Esophagus squamous epithelium (tissue), 5 donors: Measurements from ENCODE around the gene UGT1A10. TPM values are rescaled to one million over a fixed set of nuclear protein-coding genes. Genes with fewer than 3 reads are reported as not detected.

Source experiments
- DNase-seq: peaks from one replicate; lab custom pipeline; 2025; lab: John Stamatoyannopoulos, UW
- H3K27ac ChIP-seq, 4 donors: fragments of 200-600 bp; sonication (generic); one replicate each; pipeline ENCODE4 v1.5.1; 2016 to 2019; ENCODE audit warnings: mild to moderate bottlenecking in 1 of 4
- H3K27me3 ChIP-seq, 4 donors: fragments of 200-600 bp; sonication (generic); 1 replicate in 3 of 4; 2 replicates in 1 of 4; pipeline versions ENCODE4 v1.5.1 to v1.6.0; 2017 to 2021; ENCODE audit warnings: antibody characterized with exemption in 1 of 4
- H3K36me3 ChIP-seq, 3 donors: fragments of 200-600 bp; sonication (generic); one replicate each; pipeline ENCODE4 v1.5.1; 2016 to 2019
- H3K4me1 ChIP-seq, 3 donors: fragments of 200-600 bp; sonication (generic); one replicate each; pipeline ENCODE4 v1.5.1; 2017 to 2019
- H3K4me3 ChIP-seq, 4 donors: fragments of 200-600 bp; sonication (generic); 1 replicate in 3 of 4; 2 replicates in 1 of 4; pipeline ENCODE4 v1.5.1; 2016 to 2019; ENCODE audit warnings: mild to moderate bottlenecking in 2 of 4, moderate library complexity in 1 of 4
- H3K9me3 ChIP-seq, 3 donors: fragments of 200-600 bp; sonication (generic); one replicate each; pipeline ENCODE4 v1.5.1; 2016 to 2019
- POLR2A ChIP-seq, 4 donors: fragments of 450-650 bp; IDR thresholded peaks; one replicate each; pipeline ENCODE4 v1.6.1; 2017; ENCODE audit warnings: antibody characterized with exemption in 4 of 4, mild to moderate bottlenecking in 4 of 4, moderate library complexity in 3 of 4
- WGBS, 2 donors: methylation state at CpG; one replicate each; pipeline ENCODE4 v1.1.5; 2018; 5-methylcytosine and 5-hydroxymethylcytosine counted together
- intact Hi-C: fragments of 100-400 bp; cut with DNase I; formaldehyde crosslinking; loops from one replicate; pipeline ENCODE4 v1.15.0; 2022
- total RNA-seq, 4 donors: library from RNA; depleted of rRNA; stranded (reverse); fragments of >200 nt; gene quantifications; one replicate each; pipeline ENCODE4 v1.1.0, GENCODE V29; 2016
- TF ChIP-seq, protein P1 (sequence below), 6 experiments: fragments of 450-650 bp in 4 of 6; fragments of 200-600 bp in 2 of 6; sonication (generic) in 2 of 6; IDR thresholded peaks; one replicate each; pipeline ENCODE4 v1.5.1; 2016 to 2019; ENCODE audit warnings: antibody characterized with exemption in 6 of 6, mild to moderate bottlenecking in 4 of 6, moderate library complexity in 4 of 6
- donor health status: DM: yes; HTN: yes; CAD: no.

The UGT1A10 gene
- total RNA-seq, 4 donors from 2014 or later, result 12.4 to 45.0 (median 23.9) TPM

DNA sequence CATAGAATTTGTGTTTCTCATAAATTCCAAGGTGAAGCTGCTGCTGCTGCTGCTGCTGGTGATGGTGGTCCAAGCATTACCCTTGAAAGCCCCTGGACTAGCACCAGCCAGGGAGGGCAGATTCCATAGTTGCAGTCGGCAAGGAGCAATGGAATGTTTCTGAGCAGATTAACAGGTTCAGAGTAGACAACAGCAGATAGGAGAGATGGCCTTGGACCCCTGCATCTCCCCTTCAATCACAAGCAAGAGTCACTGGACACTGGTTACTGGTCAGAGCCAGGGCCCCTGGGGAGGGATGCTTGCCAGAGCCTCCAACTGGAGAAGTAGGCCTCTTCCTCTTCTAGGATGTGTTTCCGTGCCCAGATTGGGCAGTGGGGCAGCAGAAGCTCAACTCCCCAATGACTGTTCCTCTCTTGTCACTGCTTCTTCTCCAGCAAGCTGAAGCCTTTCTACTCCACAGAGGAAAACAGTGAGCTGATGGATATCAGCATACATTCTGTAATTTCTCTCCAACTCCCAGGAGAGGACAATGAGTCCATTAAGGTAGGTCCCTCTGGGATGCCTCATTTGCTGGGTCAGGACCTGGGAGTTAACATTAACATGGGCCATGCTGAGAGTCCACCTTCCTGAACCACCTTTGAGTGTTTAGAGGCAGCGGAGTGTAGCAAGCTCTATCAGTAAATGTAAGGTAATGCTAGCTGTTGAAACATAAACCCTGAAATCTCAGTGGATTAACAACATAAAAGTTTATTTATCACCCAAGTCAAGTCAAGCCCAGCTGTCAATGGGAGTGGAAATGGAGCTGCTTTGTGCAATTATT, 177.2 kb downstream of the UGT1A10 start:
- Histone ChIP-seq H3K9me3 (no peaks in the 10 kb centered on the region), H3K27me3 (peaks cover 0 to 24% (median 0%) of the 10 kb centered on the region in 4 donors), H3K4me3 (no peak overlapping the region), H3K27ac (no peak overlapping the region), H3K36me3 (no peaks in the 10 kb centered on the region), H3K4me1 (no peaks in the 10 kb centered on the region)
- TF ChIP-seq, protein P1, sequence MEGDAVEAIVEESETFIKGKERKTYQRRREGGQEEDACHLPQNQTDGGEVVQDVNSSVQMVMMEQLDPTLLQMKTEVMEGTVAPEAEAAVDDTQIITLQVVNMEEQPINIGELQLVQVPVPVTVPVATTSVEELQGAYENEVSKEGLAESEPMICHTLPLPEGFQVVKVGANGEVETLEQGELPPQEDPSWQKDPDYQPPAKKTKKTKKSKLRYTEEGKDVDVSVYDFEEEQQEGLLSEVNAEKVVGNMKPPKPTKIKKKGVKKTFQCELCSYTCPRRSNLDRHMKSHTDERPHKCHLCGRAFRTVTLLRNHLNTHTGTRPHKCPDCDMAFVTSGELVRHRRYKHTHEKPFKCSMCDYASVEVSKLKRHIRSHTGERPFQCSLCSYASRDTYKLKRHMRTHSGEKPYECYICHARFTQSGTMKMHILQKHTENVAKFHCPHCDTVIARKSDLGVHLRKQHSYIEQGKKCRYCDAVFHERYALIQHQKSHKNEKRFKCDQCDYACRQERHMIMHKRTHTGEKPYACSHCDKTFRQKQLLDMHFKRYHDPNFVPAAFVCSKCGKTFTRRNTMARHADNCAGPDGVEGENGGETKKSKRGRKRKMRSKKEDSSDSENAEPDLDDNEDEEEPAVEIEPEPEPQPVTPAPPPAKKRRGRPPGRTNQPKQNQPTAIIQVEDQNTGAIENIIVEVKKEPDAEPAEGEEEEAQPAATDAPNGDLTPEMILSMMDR (IDR thresholded peaks at IDR 0.05), result no peak
- TF ChIP-seq POLR2A (IDR thresholded peaks at IDR 0.05), result no peak
- WGBS, 2 donors, result 86 to 93% methylated on average over 2 of the region's 3 CpGs
- intact Hi-C loops, result no loop called here
- no peak for DNase-seq

DNA sequence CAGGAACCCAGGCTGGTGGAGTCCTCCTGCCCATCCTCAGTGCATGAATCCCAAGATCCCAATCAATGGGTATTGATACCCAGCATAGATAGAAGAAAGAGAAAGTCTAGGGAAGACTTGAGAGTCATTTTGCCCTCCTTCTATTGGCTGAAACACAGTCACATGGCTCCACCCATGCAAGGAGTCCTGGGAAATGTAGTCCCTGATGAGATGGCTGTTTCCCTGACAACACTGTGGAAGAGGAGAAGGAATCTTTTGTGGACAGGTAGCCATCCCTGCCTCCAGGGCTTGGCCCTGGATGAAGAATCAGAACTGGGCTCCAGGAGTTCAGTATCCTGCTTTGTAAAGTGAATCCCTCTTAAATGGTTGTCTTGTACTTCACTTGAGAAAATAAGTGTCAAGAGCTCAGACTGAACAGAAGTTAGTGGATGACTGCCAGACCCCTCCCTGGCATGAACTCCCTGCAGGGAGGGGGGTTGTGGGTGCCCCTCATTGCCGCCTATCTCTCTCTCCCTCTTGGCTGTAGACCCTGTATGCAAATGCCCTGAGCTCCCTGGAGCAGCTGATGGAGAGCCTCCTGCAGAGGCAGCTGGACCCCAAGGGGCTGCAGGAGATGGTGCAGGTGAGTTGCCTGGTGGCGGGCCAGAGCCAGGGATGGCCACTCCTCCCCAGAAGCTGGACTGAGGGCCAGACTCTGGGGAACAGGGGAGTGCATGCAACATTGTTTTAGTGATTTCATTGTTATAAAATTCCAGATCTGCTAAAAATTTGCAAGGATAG, 178.0 kb downstream of the UGT1A10 start:
- 36 to 42% methylated on average over 1 to 2 of the region's 2 CpGs for WGBS, 2 donors
- intact Hi-C loops, result no loop called here
- H3K4me3 ChIP-seq, result no peak overlapping the region
- H3K27ac ChIP-seq, result no peak overlapping the region
- DNase-seq, result no peak
- no peaks in the 10 kb centered on the region for H3K36me3 ChIP-seq
- H3K27me3 ChIP-seq, result peaks cover 0 to 16% (median 0%) of the 10 kb centered on the region in 4 donors
- H3K4me1 ChIP-seq, result no peaks in the 10 kb centered on the region
- TF ChIP-seq, protein P1 (IDR thresholded peaks at IDR 0.05), result no peak
- no peak for TF ChIP-seq POLR2A (IDR thresholded peaks at IDR 0.05)
- H3K9me3 ChIP-seq, result no peaks in the 10 kb centered on the region

DNA sequence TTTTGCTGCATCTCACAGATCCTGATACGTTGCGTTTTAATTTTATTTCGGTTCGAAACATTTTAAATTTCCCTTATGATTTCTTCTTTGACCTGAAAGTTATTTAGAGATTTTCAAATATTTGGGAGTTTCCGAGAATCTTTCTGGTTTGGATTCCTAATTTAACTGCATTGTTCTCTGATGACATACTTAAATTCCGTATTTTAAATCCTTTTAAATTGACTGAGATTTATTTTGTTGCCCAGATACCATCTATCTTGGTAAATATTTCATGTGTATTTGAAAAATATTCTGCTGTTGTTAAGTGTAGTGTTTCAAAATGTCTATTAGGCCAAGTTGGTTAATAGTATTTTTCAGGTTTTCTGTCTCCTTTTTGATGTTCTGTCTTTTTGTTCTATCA, 179.6 kb downstream of the UGT1A10 start:
- peaks cover 0 to 10% (median 0%) of the 10 kb centered on the region in 4 donors for H3K27me3 ChIP-seq
- 78 to 83% methylated on average over 6 of the region's 6 CpGs for WGBS, 2 donors

DNA sequence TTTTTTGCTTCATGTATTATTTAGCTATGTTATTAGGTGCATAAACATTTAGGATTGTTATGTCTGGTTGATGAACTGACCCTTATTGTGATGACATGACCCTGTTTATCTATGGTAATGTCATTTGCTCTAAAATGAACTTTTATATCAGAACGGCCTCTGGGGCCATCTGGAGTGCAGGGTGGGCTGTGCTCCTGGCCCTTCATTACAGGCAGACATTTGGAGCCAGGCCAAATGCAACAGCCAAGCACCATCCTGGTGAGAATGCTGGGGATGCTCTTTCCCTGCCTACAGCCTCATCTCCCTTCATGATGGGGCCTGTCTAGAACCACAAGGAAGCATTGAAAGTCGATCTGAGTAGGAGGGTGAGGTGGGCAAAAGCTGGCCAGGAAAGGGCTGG, 180.1 kb downstream of the UGT1A10 start:
- intact Hi-C loops, result no loop called here
- no peaks in the 10 kb centered on the region for H3K36me3 ChIP-seq
- TF ChIP-seq, protein P1 (IDR thresholded peaks at IDR 0.05), result no peak
- TF ChIP-seq POLR2A (IDR thresholded peaks at IDR 0.05), result no peak
- no peaks in the 10 kb centered on the region for H3K9me3 ChIP-seq
- no peak for DNase-seq
- H3K27ac ChIP-seq, result no peak overlapping the region
- H3K4me3 ChIP-seq, result no peak overlapping the region
- WGBS, 2 donors, result 33 to 36% methylated on average over 2 of the region's 2 CpGs
- H3K27me3 ChIP-seq, result peaks cover 0 to 6% (median 0%) of the 10 kb centered on the region in 4 donors
- H3K4me1 ChIP-seq, result no peaks in the 10 kb centered on the region

More for the DNA sequence above, 179.6 kb downstream of the UGT1A10 start:
- Histone ChIP-seq H3K9me3 (no peaks in the 10 kb centered on the region), H3K4me3 (no peak overlapping the region), H3K4me1 (no peaks in the 10 kb centered on the region), H3K27ac (no peak overlapping the region), H3K36me3 (no peaks in the 10 kb centered on the region)
- DNase-seq, result no peak
- intact Hi-C loops, result no loop called here
- TF ChIP-seq, protein P1 (IDR thresholded peaks at IDR 0.05), result no peak
- TF ChIP-seq POLR2A (IDR thresholded peaks at IDR 0.05), result no peak

DNA sequence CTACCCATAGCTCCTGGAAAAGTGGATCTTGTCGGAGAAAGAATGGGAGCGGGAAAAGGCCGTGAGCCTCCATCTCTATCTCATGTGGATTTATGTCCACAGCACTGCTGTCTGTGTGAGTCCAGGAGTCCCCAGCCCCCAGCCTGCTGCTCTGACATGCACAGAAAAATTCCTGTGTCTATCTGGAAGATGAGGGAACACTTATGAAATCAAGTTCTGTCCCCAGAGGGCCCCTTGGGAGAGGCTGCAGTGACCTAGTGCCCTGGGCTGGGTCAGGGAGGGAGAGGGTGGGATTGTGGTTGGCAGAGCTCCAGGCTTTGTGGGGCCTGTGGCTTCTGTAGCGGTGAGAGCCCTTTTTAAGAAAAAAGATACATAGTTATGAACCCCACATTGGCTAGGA, 180.5 kb downstream of the UGT1A10 start:
- intact Hi-C loops, result no loop called here
- no peak for DNase-seq
- no peak for TF ChIP-seq POLR2A (IDR thresholded peaks at IDR 0.05)
- TF ChIP-seq, protein P1 (IDR thresholded peaks at IDR 0.05), result no peak
- H3K4me1 ChIP-seq, result no peaks in the 10 kb centered on the region
- no peaks in the 10 kb centered on the region for H3K9me3 ChIP-seq
- no peak overlapping the region for H3K27ac ChIP-seq
- WGBS, 2 donors, result 70 to 88% methylated on average over 4 of the region's 4 CpGs
- H3K4me3 ChIP-seq, result no peak overlapping the region
- peaks cover 0 to 1% (median 0%) of the 10 kb centered on the region in 4 donors for H3K27me3 ChIP-seq
- no peaks in the 10 kb centered on the region for H3K36me3 ChIP-seq
